Esophagus squamous epithelium (tissue), 4 donors: ENCODE results near the gene MBP.

Experiments used
- POLR2A ChIP-seq, 4 donors: fragments of 450-650 bp; IDR thresholded peaks; one replicate each; pipeline ENCODE4 v1.6.1; 2017; ENCODE audit warnings: antibody characterized with exemption in 4 of 4, mild to moderate bottlenecking in 4 of 4, moderate library complexity in 3 of 4
- TF ChIP-seq, protein P1 (sequence below), 6 experiments: fragments of 450-650 bp in 4 of 6; fragments of 200-600 bp in 2 of 6; sonication (generic) in 2 of 6; IDR thresholded peaks; one replicate each; pipeline ENCODE4 v1.5.1; 2016 to 2019; ENCODE audit warnings: antibody characterized with exemption in 6 of 6, mild to moderate bottlenecking in 4 of 6, moderate library complexity in 4 of 6

DNA sequence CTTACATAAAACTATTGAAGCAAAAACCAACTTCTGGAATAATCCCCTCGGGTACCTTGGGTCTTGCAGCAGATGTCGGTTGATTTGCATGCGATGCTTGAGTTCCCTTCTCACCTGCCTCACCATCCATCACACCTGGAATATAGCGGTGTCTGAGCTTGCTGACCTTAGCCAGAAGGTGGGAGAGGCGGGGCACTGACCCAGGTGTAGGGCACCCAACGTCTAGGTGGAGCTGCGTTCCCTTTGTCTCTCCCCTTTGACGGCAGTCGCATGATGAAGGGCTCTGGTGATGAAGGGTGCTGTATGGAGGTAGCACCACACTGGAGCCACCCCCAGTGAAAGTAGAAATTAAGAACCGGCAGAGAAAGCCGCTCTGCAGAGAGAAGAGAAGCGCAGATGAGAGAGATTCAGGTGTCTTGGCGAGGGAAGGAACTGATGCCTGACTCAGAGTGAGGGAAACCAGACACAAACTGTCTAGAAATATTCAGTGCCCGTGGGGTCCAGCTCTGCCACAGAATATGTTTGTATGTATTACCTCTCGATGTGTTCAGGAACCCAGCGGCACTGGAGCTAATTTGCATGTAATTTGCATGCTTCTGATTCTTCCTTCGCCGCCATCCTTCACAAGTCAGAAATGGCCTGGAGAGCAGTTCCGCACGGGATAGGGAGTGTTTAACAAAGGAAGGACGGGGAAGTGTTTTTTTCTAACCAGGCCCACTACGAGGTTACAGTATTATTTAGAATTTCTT lies 19.4 kb upstream of the MBP start:
- TF ChIP-seq, protein P1, sequence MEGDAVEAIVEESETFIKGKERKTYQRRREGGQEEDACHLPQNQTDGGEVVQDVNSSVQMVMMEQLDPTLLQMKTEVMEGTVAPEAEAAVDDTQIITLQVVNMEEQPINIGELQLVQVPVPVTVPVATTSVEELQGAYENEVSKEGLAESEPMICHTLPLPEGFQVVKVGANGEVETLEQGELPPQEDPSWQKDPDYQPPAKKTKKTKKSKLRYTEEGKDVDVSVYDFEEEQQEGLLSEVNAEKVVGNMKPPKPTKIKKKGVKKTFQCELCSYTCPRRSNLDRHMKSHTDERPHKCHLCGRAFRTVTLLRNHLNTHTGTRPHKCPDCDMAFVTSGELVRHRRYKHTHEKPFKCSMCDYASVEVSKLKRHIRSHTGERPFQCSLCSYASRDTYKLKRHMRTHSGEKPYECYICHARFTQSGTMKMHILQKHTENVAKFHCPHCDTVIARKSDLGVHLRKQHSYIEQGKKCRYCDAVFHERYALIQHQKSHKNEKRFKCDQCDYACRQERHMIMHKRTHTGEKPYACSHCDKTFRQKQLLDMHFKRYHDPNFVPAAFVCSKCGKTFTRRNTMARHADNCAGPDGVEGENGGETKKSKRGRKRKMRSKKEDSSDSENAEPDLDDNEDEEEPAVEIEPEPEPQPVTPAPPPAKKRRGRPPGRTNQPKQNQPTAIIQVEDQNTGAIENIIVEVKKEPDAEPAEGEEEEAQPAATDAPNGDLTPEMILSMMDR (IDR thresholded peaks at IDR 0.05): no peak
- no peak for TF ChIP-seq POLR2A (IDR thresholded peaks at IDR 0.05)
